GM21529 (cell line): ENCODE results near the gene SCAMP2.

Source experiments
- ATAC-seq: cut with Tn5 transposase; IDR thresholded peaks from one replicate; pipeline ENCODE4 v1.9.1; 2021; ENCODE audit not compliant: unreplicated experiment

Gene SCAMP2

DNA sequence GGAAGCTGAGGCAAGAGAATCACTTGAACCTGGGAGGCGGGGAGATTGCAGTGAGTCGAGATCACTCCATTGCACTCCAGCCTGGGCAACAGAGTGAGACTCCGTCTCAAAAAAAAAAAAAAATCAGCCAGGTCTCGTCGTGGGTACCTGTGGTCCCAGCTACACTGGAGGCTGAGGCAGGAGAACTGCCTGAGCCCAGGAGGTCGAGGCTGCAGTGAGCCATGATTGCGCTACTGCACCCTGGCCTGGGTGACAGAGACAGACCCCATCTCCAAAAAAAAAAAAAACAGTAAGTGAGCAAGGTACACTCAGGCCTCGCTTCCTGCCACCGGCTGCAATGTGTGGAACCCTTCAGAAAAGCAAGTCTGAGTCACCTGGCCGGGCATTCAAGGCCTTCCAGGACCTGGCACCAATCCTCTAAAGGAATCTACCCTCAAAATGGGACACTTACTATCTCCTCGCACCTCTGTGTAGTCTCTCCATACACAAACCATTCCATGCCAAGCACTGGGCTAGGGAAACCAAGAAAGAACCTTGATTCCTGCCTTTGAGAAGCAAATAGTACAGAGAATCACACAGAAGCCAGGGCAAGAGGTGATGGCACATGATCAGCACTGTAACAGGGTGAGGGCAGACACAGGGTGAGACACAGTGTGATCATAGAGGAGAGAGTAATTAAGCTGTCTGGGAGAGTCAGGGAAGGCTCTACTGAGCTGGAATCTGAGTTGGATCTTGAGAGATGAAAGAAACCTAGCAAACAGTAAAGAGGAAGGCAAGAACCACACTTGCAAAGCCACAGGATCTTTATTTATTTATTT is 9.7 kb downstream of the SCAMP2 start:
- ATAC-seq: no peak

DNA sequence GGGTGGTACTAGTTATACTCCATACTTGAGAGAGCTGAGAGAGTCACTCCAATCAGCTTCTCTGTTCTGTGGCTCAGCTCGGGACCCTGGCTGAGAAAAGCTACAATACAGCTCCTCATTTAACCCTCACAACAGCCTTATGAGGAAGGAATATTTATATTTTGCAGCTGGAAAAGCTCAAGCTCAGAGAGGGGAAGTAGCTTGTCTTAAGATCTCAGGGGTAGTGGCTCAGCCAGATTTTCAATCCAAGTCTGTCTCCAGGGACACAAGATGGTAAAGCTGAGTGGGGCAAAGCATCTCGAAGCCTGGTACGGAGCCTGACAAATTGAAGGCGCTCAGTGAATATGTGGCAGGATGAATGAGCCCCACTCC is 14.8 kb downstream of the SCAMP2 start:
- no peak for ATAC-seq

DNA sequence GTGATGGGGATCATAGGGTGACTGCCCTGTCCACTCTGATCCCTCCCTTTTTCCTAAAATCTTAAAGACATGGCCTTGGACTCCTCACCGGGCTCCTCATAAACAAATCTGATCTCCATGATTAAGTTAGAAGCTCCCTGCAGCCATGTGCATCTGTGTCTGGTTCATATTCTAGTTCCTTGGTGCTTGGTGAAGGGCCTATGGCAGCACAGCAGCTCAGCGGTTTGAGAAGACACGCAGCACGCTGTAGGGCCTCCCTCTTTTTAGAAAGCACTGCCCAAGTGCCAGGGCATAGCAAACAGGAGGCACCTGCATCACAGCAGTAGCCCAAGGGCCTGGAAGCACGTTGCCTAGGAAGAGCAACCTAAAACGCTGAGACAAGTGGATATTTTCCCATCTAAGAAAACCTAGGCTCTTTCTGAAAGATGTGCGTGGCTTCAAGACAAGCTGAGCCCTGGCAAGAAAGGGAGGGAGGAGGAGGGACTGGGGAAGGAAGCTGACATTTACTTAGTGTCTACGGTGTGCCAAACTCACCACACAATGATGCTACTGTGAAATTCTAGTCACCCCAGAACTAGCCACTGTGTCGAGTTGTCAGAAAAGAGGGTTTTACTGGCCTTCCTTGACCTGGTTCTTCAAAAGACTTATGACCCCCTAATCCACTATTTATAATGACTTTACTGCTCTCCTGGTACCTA is 15.3 kb downstream of the SCAMP2 start:
- no peak for ATAC-seq

DNA sequence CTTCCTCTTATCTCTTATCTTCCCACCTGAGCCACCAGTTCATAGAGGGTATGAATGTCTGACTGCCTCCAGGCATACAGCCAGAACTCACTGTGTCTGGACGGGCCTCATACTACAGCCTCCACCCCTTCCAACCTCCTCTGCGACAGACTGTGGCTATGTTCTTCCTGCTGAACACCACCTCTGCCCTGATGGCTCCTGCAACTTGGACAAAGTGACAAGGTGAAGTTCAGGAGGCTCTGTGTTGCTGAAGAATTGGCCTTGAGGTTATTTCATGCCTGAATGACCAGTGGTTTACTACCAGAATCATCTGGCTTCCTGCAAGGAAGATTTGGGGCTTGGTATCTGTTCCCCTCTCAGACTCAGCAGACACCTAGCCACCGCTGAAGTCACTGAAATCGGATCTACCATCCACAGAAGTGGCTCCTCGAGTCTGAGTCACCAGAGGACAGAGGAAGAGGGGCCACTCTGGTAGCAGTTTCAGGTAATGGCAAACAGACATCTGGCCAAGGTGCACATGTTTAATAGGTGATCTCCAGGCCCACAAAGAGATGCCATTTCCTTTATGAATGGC is 16.0 kb downstream of the SCAMP2 start:
- ATAC-seq: peak; percentile 82

DNA sequence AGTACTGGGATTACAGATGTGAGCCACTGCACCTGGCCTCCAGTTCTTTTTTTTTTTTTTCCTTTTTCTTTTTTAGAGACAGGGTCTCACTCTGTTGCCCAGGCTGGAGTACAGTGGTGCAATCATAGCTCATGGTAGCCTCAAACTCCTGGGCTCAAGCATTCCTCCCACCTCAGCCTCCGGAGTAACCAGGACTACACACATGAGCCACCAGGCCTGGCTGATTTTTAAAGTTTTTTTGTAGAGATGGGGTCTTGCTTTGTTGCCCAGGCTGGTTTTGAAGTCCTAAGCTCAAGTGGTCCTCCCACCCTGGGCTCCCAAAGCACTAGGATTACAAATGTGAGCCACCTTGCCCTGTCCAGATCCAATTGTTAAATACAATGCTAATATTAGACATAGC is 16.6 kb downstream of the SCAMP2 start:
- no peak for ATAC-seq

DNA sequence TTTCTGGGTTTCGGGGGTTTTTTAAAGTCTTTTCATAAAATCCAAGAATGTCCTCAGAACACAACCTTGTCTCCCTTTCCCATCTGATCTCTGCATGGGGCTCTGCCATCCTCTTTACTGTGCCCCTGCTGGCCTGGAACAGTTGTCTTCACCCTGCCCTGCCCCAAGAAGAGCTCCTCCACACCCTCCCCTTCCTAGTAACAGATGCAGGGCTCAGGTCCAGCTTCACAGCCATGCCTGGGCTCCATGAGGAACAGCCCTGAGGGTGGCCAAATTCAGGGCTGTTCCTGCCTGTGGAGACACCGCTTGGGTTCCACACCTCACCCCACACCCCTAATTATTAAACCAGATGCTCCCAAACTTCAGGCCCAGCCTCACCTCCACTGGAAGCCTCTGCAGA is 17.3 kb downstream of the SCAMP2 start:
- ATAC-seq: no peak

DNA sequence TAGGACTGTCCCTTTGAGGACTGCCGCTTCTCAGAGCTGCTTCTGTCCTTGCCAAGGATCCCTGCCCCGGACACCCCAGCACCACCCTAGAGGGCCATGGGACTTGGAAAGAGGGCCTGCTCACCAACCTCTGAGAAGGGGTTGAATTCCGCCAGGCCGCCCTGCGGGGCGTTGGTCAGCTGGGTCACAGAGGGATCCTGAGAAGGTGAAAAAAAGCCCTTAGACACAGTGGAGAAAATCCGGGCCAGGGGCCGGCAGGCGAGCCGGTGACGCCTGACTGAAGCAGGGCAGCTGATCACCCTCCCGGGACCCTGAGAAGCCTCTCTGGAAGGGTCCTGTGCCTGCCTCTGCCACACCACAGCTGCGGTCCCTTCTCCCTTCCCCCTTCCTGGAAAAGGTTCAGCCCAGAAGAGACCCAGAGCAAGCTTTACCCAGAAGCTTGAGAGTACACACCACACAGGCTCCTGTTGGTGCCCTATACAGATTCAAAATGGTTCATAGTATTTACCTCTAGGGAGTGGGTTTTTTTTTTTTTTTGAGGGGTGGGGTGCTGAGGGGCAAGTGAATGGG is 18.6 kb downstream of the SCAMP2 start:
- no peak for ATAC-seq

DNA sequence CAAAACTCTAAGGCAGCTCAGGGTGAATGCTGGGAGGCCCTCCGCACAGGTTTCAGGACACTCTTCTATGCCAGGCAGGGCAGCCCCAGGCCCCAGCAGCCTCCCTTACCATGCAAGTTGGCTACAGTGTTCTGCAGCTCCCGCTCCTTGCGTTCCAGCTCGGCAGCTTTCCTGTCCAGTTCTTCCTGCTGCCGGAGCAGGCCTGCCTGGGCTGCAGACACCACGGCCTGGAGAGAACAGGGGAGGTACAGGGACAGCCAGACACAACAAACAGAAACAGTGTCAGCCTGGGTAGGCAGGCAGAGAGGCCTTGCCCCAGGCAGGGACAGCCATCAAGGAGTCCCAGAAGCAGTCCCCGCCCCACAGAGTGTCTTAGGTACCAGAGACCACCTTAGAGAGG is 21.2 kb downstream of the SCAMP2 start:
- no peak for ATAC-seq

DNA sequence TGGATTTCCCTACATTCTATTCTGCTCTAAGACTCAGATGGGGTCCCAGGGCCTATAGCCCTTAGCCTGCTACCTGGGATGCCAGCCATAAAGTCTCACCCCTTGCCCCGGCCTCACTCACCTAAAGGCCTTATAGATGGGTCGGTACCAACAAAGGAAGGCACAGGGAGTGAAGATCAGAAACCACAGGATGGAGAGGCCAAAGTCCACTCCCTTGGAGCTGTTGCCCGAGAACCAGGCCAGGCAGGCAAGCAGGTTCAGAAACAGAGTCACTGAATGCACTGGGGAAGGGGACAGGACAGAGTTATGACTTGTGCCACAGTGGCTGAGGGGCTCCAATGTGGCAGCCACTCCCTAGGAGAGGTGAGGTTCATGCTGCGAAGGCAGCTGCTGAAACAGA is 22.8 kb downstream of the SCAMP2 start:
- ATAC-seq: no peak

DNA sequence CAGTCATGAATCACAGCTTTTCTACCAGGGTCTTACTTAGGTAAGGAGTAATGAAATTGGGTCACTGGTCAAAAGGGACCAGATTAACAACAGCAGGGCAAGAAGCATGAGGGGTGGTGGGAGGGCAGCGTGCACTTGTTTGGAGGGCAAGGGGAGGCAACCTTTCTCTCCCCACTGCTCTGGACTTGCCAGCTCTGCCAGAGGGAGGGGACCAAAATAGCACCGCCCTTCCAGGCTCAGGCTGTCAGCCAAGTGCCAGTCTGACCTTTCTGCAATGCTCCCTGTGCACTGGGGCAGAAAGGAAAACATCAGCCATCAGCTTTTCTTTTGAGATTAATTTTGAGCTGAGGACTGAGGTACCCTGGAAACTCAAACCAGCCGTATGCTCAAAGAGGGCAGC is 25.7 kb downstream of the SCAMP2 start:
- ATAC-seq: no peak

DNA sequence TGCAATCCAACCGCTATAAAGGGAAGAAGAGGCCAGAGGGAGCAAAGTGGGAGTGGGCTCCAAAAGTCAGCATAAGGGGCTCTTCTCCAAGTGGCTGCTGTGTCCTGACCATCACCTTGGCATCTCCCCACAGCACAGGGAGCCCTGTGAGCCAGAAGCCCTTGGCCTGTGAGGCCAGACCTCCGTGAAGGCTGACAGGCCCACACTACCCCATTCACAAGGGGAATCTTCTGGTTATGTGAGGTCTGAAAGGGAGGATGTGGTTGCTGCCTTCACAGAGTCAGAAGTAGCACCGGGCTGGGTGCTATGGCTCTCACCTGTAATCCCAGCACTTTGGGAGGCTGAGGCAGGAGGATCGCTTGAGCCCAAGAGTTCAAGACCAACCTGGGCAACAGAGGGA is 27.6 kb downstream of the SCAMP2 start:
- ATAC-seq: no peak

DNA sequence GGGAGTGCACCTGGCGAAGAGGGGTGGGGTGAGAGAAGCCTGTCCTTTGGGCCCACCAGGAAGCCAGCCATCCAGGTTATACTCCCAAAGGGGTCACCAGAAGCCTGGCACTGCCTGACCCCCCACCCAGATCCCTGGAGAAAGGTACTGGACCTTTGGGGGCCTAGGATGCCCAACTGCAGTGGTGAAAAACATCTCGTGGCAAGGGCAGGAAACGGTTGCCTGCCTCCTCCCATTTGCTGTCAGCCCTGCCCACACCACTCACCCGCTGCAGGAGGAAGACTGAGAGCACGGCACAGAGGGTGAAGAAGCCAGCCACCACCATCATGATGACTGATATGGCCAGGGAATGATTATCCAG is 28.0 kb downstream of the SCAMP2 start:
- ATAC-seq: no peak

DNA sequence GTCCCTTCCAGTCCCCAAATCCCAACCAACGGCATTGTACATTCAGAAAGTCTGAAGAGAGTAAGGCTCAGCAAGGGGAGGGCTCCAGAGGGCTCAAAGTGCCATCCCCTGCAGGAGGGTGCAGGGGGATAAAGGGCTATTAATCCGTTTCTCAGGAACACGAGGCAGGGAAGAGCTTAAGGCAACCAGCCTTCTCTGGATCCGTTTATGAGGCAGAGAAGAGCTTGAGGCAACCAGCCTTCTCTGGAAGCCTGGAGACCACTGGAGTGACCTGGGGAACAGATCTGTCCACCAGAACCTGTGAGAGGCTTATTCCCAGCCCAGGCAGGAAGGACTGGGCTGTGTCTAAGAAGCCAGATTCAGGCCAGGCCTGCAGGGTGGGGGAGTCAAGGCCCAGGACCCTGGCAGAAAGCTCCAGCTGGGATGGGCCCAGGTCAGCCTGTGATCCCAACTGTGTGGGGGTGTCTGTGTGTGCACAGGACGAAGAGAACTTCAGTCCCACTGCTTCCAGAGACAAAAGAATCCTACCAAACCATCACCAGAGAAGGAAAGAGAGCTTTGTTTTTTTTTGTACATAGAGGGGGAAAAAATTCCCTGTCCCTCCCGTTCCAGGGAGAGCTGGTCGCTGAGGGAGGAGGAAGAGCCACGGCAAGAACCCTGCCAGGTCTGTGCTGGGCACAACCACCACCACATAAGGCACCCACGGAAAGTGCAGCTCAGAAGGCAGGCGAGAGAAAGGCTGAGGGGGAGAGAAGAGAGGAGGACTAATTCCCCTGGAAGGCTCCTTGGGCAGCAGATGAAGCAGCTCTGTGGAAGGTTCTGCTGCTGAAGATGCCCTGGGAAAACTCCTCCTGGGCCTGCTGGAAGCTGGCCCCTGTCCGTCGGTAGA is 28.6 kb downstream of the SCAMP2 start:
- no peak for ATAC-seq

DNA sequence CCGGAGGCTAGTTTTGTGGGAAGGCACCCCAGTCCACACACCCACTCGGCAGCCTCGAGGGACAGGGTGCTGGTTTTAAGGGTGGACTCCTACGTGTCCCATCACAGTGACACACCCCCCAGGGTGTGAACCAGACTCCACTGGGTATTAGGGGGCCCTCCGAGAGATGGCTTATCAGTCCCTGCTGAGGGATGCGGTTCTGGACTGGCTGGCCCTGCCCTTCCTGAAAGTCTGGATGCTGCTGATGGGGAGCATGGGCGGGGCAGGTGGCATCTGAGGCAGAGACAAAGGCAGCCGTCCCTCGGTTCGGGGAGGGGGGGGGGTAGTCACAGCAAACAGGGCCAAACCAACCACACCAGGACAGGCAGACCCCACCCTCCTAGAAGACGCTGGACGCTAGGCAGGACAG is 29.3 kb downstream of the SCAMP2 start:
- no peak for ATAC-seq

DNA sequence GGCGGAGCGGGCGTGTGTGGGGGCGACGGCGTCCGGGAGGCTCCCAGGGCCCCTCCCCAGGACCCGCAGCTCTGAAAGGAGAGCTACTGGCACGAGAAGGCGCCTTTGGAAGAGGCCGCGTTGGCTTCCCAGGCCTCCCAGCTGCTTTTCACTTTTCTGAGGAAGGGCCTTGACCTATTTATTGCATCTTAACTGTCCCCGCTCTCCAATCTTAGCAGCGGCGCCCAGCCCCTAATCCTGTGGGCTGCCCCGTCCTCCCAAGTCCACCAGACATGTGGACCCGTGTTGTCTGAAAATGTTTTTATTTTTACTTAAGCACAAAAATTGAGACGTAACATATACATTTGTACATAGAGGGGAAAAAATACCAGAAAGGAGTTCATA is 29.7 kb downstream of the SCAMP2 start:
- ATAC-seq: no peak

DNA sequence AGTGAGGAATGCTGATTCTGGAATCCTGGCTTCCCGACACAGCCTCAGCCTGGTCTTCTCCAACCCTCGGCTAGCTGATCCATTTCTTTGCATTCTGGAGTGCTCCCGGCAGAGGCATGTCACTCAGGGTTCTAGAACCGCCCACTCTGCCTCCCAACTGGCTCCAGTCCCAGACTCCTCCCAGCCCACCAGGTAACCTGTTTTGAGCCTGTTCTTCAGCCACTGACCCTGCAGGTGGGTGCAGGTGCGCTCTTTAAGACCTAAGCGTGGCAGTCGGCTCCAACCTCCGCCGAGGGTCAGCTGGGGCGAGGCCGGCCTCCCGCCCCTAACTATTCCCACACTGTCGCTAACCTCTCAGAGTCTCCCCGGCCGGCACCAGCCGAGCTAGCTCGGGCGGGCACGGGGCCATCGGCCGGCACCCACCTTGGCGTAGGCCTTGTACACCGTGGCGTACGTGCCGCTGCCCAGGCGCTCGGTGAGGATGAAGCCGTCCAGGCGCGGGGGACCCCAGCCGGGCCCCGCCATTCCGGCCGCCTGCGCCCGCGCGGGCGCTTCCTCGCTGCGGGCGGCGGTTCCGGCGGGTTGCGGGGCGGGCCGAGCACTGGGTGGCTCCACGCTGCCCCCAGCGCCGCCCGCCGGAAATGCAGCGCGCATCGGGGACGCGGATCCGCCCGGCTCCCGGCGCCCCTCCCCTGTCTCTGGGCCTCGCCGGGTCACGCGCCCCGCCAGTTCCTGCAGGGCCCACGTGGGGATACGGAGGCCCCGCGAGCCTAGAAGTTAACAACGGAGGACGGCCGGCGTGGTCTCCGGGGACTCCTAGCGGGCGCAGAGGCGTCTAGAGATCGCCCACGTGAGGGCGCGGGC is 30.4 kb downstream of the SCAMP2 start, which contains the start of gene ULK3:
Gene ULK3, minus strand, starts transcription at position 576 of the 864 bp plus-strand sequence. Its CDS starts 51 bp downstream, at position 525.
- ATAC-seq: peak; percentile 81

DNA sequence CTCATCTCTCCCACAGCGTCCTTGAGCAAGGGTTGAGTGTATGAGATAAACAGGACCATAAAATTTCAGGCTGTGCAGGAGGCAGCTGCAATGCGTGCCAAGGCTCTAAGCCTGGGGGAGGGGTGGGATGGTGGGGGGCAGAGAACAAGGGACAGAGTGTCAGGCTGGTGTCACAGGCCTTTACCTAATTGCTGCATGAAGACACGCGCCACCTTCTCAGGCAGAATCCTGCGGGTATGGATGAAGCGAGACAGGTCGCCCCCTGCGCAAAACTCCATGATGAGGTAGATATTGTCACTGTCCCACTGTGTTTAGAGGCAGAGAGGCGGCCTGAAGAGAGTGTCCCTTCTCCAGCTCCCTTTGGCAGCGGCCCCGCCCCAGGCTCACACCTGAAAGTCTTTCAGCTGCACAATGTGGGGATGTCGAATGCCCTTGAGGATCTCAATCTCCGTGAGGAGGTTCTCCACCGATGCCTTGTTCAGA is 31.2 kb downstream of the SCAMP2 start:
- no peak for ATAC-seq

DNA sequence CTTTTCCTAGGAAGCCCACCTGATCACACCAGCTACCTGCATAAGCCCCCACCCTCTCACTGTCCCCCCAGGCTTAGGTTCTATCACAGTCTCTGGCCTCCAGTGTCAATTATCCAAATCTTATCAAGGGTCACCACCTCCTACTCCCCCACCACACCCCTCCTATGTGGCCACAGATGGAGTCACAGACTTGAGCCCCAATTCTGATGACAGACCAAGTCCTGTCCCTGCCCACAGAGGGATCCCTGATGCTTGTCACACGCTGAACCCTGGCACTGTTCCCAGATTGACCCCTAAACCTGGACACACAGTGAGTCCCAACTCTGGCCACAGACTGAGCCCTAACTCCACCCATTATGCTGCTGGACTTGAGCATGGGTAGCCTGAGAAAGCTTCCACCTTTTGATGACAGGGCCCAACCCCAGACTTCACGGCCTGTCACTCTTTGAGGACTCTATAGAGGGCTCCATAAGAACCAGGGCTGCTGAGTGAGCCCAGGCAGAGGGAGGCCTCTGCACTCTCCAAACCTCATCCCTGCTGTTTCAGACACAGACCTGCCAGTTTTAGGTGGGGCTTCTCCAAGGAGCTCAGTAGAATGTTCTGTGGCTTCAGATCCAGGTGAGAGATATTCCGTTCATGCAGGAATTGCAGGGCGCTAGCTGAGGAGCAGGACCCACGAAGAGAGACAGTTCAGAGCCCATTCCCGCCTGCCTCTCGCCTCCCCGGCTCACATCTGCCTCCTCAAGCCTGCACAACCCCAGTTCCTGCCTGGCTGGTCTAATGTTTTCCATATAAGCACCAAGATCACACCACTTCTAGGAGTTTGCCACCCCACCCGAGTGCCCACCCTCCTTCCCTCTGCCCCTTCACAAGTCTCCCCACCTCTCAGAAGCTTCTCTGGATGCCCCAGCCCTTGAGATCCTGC is 32.1 kb downstream of the SCAMP2 start:
- ATAC-seq: no peak
